GM19193 (cell line): ENCODE data around the gene CACNA1C.

Experiments used
- POLR2A ChIP-seq: IDR thresholded peaks from 4 replicates; pipeline ENCODE4 v1.6.1; 2011; ENCODE audit not compliant: insufficient read depth, insufficient read length; ENCODE audit errors: extremely low read depth

CACNA1C gene

DNA sequence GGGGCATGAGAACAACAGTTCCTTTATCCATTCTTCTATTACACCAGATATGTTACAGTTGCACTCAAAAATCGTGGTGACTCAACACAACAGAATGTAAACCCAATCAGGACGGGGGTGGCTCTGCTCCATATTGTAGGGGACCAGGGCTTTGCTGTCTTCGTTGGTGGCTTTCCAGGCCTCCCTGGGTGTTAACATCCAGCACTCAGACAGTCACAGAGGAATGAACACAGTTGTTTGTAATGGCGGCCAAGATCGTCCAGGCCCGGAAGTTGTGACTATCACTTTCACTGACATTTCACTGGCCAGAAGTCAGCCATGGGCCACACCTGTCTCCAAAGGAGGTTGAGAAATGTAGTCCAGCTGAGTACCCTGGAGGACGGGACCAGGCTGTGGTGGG, 204.1 kb downstream of the CACNA1C start:
- no peak for TF ChIP-seq POLR2A

- TF ChIP-seq POLR2A = no peak
Observed at GRCh38 chr12:2258025-2258424, 205.2 kb downstream of the CACNA1C start.

GRCh38 chr12:2259369-2259768, 206.6 kb downstream of the CACNA1C start:
- TF ChIP-seq POLR2A = no peak

GRCh38 chr12:2260441-2260840, 207.7 kb downstream of the CACNA1C start:
- no peak for TF ChIP-seq POLR2A

DNA sequence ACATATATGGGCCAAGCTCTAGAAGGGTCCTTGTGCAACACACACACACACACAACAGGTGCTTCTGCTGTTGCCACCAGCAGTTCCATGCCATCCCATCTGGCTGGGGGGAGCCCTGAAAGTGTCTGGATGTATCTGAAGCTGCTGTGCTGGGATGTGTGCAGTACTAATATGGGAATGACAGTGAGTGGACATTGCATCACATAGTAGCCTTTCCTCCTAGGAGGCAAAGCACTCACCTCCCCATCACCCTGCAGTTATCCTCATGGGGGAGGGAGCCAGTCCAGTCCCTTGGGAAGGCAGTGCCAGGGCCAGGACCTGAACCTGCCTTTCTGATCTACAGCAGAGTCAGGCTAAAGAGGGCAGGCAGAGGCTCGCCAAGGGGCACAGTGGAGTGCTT, 208.9 kb downstream of the CACNA1C start:
- no peak for TF ChIP-seq POLR2A

DNA sequence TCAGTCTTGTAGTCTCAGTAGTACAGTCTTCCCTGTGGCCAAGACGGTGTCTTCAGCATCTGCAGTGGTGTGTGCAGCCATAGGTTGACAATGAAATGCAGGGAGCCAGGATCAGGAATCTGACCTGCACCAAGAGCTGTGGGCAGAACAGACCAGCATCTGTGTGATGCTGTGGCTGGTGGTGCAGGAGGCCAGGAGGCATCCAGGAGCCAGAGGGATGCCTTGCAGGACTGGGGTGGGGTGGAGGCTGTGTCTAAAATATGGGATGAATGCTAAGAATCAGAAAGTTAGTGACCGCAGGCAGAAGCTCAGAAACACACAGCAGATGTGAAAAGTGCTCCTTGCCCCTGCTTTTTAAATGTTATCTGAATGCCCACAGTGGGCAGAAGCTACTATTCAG, 209.7 kb downstream of the CACNA1C start:
- no peak for TF ChIP-seq POLR2A

DNA sequence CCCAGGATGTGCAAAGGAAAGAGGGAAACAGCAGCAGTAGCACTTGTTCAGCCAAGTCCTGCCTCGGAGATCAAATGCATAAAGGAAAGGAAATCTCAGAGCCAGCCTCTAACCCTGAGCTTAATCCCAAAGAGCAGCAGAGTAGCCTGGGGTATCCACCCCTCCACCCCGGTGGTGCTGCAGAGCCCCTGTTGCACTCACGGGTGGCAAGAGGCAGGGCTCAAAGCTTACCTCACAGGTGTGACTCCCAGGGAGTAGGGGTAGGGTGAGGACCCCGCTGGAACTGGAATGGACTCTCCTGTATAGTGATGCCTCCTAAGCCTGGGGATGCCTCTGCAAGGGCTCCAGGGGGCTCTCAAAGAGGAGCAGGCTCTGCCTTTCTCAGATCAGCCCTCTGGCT, 211.1 kb downstream of the CACNA1C start:
- TF ChIP-seq POLR2A = no peak

GRCh38 chr12:2264651-2265232, 212.0 kb downstream of the CACNA1C start:
- TF ChIP-seq POLR2A = no peak

GRCh38 chr12:2265461-2266167, 212.8 kb downstream of the CACNA1C start:
- TF ChIP-seq POLR2A = no peak

DNA sequence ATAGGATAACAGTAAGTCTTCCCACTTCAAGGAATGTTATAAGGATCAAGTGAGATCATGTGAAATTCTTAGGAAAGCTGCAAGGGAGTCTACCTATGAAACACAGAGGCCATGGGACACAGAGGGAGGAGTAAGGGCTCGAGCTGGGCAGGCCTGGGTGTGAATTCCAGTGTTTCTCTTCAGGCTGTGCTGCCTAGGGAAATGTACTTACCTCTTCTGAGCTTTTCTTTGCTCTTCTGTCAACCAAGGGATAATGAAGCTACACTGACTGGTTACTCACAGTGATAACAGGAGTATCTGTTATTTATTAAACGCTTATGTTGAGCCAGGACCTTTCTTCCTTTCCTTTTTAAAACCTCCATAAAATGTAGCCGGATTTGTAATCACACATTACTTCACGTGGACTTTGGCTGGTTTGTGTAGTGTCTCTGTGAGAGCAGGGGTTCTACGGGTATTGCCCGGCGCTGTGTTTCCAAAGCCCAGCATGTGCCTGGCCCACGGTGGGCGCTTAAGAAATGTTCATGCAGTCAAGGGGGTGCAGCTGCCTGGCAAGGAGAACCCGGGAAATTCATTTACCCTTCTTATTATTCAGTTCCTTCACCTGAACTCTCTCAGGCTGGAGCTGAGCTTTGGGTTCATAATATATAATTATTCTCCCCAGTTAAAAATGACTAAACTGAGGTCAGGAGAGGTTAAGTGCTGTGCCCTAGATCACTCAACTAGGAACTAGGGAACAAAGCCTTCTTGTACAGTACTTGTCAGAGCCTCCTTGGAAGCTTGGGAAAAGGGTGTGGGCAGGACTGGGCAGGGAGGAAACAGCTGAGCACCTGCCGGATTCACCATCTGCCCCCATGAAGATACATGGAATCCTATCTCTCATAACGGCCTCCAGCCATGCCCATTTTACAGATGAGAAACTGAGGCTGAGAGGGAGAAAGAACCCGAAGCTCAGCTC, 214.2 kb downstream of the CACNA1C start:
- no peak for TF ChIP-seq POLR2A

DNA sequence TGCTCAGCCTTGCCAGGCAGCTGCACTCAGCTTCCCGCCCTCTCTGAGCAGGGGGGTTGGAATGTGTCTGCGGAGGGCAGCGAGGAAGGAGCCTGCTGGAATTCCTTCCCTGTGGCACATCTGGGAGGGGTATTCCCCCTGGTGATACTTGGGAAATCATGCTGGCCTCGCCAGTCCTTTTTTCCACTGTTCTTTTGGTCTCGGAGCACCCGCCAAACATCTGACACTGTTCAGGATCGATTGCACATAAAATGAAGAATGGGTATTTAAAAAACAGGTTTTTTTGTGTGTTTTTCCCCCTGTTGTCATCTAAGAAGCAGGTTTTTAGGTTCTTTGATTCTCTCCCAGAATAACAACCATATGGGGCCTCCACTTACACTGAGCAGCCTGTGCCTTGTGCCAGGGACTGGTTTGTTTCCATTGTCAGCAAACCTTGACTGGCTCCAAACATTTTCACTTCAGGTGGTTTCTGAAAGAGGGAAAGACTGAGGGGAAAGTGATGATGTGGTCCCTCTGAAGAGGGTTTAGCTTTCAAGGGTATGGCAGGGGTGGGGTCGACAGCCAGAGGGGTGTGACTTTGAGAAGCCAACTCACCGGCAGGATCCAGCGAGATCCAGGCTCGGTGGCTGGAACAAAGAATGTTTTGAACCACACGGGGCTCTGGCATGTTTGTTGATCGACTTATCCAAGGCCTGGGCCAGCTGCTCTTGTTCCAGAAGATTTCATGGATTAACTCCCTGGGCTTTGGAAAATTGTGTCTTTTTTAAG, 215.1 kb downstream of the CACNA1C start:
- no peak for TF ChIP-seq POLR2A

- TF ChIP-seq POLR2A = no peak
Observed at GRCh38 chr12:2268471-2269286, 215.9 kb downstream of the CACNA1C start.

DNA sequence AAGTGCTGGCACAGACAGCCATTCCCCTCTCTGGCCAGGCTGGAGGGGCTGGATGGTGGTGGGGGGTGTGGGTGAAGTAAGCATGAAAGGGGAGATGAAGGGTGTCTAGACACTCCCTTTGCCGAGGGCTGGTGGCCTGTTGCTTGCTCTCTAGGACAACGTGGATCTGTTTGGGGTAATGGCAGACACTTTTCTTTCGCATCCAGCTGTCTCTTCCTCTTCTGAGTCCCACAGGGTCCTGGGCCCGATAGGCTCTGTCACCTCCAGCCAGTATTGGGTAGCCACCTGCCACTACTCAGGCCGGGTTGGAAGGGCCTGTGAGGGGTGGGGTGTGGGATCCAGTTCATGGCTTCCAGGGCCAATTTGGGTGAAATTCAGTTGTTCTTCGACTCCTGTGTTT, 218.1 kb downstream of the CACNA1C start:
- TF ChIP-seq POLR2A = no peak

GRCh38 chr12:2271961-2272360, 219.2 kb downstream of the CACNA1C start:
- TF ChIP-seq POLR2A = no peak
